Activated T-cell treated with anti-CD3 and anti-CD28 coated beads, Interleukin-2, amount 50 U/mL, for 24 hours (primary cell): ENCODE data around the gene NAA30.

Experiments used
- DNase-seq: peaks from one replicate; pipeline ENCODE4 v3.0.0-alpha.2; 2020
- H3K27ac Mint-ChIP-seq: 2 replicates; pipeline ENCODE4 v1.8.0; 2020; ENCODE audit warnings: mild to moderate bottlenecking, mixed read lengths
- H3K27me3 Mint-ChIP-seq: 2 replicates; pipeline ENCODE4 v1.8.0; 2020; ENCODE audit warnings: mixed read lengths
- H3K36me3 Mint-ChIP-seq: 2 replicates; pipeline ENCODE4 v1.8.0; 2020; ENCODE audit warnings: low read depth, mixed read lengths
- H3K4me1 Mint-ChIP-seq: 2 replicates; pipeline ENCODE4 v1.8.0; 2020; ENCODE audit warnings: low read depth, mixed read lengths
- H3K4me3 Mint-ChIP-seq: 2 replicates; pipeline ENCODE4 v1.8.0; 2020; ENCODE audit warnings: mild to moderate bottlenecking, moderate library complexity, mixed read lengths
- H3K9me3 Mint-ChIP-seq: 2 replicates; pipeline ENCODE4 v1.8.0; 2020; ENCODE audit warnings: mixed read lengths

NAA30 gene

DNA sequence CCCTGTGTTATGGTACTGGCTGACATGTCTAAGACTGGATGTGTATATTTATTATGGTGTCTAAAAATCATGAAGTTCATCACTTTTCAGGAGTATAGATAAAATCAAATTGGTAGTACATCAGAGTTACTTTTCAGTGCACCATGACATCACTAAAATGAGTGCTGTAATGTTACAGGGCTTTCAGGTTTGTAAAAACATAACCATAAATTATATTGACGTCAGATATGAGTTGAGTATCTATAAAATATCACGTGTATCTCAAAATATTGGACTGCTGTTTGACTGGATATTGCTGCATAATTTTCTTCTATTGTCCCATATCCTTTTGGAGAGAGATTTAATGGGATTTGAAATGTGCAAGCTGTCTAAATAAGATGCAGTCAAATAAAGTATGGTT lies 22.0 kb downstream of the NAA30 start:
- no peaks in the 10 kb centered on the region for H3K9me3 Mint-ChIP-seq
- H3K4me1 Mint-ChIP-seq: peaks cover 22% of the 10 kb centered on the region
- no peaks in the 10 kb centered on the region for H3K27me3 Mint-ChIP-seq
- peaks cover 48% of the 10 kb centered on the region for H3K36me3 Mint-ChIP-seq
- no peak for DNase-seq
- no peak overlapping the region for H3K4me3 Mint-ChIP-seq
- H3K27ac Mint-ChIP-seq: peak overlapping the region; percentile 15

GRCh38 chr14:57413849-57414248 lies 23.5 kb downstream of the NAA30 start:
- Mint-ChIP-seq H3K27me3 (no peaks in the 10 kb centered on the region), H3K36me3 (peaks cover 34% of the 10 kb centered on the region), H3K4me3 (no peak overlapping the region), H3K9me3 (no peaks in the 10 kb centered on the region), H3K27ac (no peak overlapping the region), H3K4me1 (peaks cover 14% of the 10 kb centered on the region)
- no peak for DNase-seq

GRCh38 chr14:57417228-57417627 lies 26.8 kb downstream of the NAA30 start:
- Mint-ChIP-seq H3K4me1 (peaks cover 6% of the 10 kb centered on the region), H3K36me3 (peaks cover 7% of the 10 kb centered on the region), H3K4me3 (no peak overlapping the region), H3K27me3 (no peaks in the 10 kb centered on the region), H3K27ac (no peak overlapping the region), H3K9me3 (no peaks in the 10 kb centered on the region)
- no peak for DNase-seq

GRCh38 chr14:57418999-57419398 lies 28.6 kb downstream of the NAA30 start:
- no peaks in the 10 kb centered on the region for H3K27me3 Mint-ChIP-seq
- no peak overlapping the region for H3K27ac Mint-ChIP-seq
- DNase-seq: no peak
- no peaks in the 10 kb centered on the region for H3K36me3 Mint-ChIP-seq
- no peak overlapping the region for H3K4me3 Mint-ChIP-seq
- H3K4me1 Mint-ChIP-seq: no peaks in the 10 kb centered on the region
- no peaks in the 10 kb centered on the region for H3K9me3 Mint-ChIP-seq

- Mint-ChIP-seq H3K36me3 (no peaks in the 10 kb centered on the region), H3K27ac (no peak overlapping the region), H3K27me3 (peaks cover 2% of the 10 kb centered on the region), H3K4me3 (no peak overlapping the region), H3K9me3 (no peaks in the 10 kb centered on the region), H3K4me1 (no peaks in the 10 kb centered on the region)
- no peak for DNase-seq
Measured at GRCh38 chr14:57420033-57420432, 29.6 kb downstream of the NAA30 start.

GRCh38 chr14:57420986-57421385 lies 30.6 kb downstream of the NAA30 start:
- Mint-ChIP-seq H3K4me3 (no peak overlapping the region), H3K4me1 (no peaks in the 10 kb centered on the region), H3K9me3 (no peaks in the 10 kb centered on the region), H3K36me3 (no peaks in the 10 kb centered on the region), H3K27me3 (peaks cover 4% of the 10 kb centered on the region), H3K27ac (no peak overlapping the region)
- no peak for DNase-seq

DNA sequence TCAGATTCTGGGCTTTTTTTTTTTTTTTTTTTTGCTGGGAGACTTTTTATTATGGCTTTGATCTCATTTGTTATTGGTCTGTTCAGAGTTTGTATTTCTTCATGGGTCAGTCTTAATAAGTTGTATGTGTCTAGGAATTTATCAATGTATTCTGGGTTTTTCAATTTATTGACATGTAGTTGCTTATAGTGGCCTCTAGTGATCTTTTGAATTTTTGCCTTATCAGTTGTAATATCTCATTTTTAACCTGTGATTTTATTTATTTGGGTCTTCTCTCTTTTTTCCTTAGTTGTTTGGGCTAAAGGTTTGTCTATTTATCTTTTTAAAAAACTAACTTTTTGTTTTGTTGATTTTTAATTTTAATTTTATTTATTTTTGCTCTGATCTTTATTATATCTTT lies 45.5 kb downstream of the NAA30 start:
- peaks cover 3% of the 10 kb centered on the region for H3K27me3 Mint-ChIP-seq
- H3K27ac Mint-ChIP-seq: no peak overlapping the region
- no peaks in the 10 kb centered on the region for H3K36me3 Mint-ChIP-seq
- no peak for DNase-seq
- H3K4me3 Mint-ChIP-seq: no peak overlapping the region
- no peaks in the 10 kb centered on the region for H3K4me1 Mint-ChIP-seq
- H3K9me3 Mint-ChIP-seq: peaks cover 3% of the 10 kb centered on the region

DNA sequence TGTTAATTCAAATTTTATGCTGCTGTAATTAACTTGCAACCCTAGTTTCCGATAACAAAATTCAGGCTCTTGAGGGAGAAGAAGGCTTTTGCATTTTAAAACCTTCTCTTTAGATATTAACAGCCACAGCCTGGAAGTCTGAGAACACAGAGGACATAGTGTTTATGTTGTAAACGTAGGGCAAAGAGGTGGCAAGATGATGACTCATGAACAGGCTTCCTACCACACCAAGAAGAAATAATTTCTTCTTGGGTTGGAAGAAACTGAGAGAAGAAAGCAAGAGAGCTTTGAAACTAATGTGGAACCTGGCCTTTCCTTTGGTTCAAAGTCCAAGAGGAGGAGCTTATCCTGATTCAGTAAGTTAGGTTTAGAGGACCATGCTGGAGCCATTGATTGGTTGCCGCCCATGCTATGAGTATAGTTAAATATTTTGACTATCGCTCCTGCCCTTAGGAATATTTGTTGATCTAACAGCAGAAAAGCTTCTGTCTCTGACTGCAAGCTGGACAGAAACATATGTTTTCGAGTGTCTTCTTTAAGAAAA lies 71.5 kb downstream of the NAA30 start:
- DNase-seq: no peak
- Mint-ChIP-seq H3K27ac (no peak overlapping the region), H3K36me3 (no peaks in the 10 kb centered on the region), H3K9me3 (no peaks in the 10 kb centered on the region), H3K4me1 (no peaks in the 10 kb centered on the region), H3K27me3 (peaks cover 12% of the 10 kb centered on the region), H3K4me3 (no peak overlapping the region)

- no peaks in the 10 kb centered on the region for H3K4me1 Mint-ChIP-seq
- H3K36me3 Mint-ChIP-seq: no peaks in the 10 kb centered on the region
- H3K27me3 Mint-ChIP-seq: peaks cover 12% of the 10 kb centered on the region
Measured at GRCh38 chr14:57462551-57462950, 72.2 kb downstream of the NAA30 start.

DNA sequence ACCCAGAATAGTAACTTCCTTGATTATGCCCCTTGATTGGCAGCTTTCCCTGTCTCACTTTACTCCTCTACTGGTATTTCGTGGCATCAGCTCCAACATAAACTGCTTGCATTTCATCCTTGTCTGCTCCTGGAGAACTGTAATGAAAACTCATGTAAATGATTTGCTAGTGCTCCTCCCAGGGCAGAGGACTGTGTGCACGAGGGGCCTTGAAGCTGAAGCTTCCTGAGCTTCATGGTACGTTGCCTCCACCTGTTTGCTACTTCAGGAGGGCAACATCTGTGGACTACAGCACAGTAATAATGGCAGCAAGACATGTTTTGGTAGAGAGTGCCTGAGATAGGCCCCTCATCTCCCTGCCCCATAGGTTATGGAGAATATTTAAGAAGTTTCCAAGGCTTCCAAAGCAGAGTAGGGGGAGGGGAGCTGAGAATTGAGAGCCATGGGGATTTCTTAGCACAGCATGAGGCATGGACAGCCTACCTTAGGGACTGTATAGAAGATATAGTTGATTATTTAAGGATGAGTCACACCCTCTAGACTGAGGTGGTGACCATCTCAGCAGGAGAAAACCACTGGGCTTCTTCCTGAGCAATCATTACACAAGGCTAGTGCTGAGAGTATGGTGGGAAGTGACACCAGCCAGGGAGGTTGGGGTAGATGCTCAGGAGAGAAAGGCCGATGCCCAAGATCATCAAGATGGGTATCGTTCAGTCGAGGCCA lies 73.8 kb downstream of the NAA30 start:
- Mint-ChIP-seq H3K27ac (no peak overlapping the region), H3K4me3 (no peak overlapping the region), H3K36me3 (no peaks in the 10 kb centered on the region), H3K27me3 (peaks cover 12% of the 10 kb centered on the region), H3K9me3 (no peaks in the 10 kb centered on the region), H3K4me1 (no peaks in the 10 kb centered on the region)
- DNase-seq: no peak

More at GRCh38 chr14:57462551-57462950, 72.2 kb downstream of the NAA30 start:
- Mint-ChIP-seq H3K9me3 (no peaks in the 10 kb centered on the region), H3K27ac (no peak overlapping the region), H3K4me3 (no peak overlapping the region)
- DNase-seq: no peak
